GM10266 (cell line): ENCODE data around the gene LRRIQ1.

Experiments
- DNase-seq: peaks from one replicate; pipeline ENCODE4 v3.0.0; 2012; ENCODE audit errors: extremely low spot score
- TF ChIP-seq, protein P1 (sequence below): IDR thresholded peaks from 2 replicates; pipeline ENCODE4 v1.5.1; 2012; ENCODE audit warnings: mild to moderate bottlenecking, low read depth; ENCODE audit not compliant: control insufficient read depth, insufficient read depth; ENCODE audit errors: missing control alignments

LRRIQ1 gene

DNA sequence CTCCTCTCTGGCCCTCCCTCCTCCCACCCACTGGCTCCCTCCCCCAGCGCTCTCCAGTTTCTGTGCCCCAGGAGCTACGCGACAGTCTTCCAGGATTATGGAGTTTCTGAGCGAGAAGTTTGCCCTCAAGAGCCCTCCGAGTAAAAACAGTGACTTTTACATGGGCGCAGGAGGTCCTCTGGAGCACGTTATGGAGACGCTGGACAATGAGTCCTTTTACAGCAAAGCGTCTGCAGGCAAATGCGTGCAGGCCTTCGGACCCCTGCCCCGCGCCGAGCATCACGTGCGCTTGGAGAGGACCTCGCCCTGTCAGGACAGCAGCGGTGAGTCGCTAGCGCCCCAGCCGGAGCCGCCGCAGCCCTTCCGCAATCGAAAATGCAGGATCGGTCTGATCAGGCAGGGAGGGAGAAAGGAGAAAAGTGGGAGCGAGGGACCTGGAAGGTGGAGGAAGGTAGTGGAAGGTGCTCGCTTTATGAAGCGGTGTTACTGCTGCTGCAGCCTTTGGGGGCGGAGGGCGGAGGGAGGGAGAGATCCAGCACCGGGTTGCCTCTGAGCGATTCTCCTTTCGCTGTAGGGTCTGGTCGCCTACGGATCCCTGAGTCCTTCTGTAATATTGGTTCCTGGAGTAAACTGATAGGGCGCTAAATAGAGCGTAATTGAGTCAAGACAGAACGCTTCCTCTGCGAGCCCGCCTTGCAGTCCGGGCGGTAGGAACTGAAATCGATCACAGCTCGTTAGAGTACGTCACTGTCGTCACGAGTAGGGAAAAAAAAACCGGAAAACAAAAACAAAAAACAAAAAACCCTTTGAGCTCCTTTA, 244.2 kb downstream of the LRRIQ1 start, which contains the start of gene ALX1:
Gene ALX1, plus strand, starts transcription at position 56 of the 819 bp plus-strand sequence. Its CDS starts 42 bp downstream, at position 98.
- TF ChIP-seq, protein P1, sequence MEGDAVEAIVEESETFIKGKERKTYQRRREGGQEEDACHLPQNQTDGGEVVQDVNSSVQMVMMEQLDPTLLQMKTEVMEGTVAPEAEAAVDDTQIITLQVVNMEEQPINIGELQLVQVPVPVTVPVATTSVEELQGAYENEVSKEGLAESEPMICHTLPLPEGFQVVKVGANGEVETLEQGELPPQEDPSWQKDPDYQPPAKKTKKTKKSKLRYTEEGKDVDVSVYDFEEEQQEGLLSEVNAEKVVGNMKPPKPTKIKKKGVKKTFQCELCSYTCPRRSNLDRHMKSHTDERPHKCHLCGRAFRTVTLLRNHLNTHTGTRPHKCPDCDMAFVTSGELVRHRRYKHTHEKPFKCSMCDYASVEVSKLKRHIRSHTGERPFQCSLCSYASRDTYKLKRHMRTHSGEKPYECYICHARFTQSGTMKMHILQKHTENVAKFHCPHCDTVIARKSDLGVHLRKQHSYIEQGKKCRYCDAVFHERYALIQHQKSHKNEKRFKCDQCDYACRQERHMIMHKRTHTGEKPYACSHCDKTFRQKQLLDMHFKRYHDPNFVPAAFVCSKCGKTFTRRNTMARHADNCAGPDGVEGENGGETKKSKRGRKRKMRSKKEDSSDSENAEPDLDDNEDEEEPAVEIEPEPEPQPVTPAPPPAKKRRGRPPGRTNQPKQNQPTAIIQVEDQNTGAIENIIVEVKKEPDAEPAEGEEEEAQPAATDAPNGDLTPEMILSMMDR: no peak
- DNase-seq: no peak

DNA sequence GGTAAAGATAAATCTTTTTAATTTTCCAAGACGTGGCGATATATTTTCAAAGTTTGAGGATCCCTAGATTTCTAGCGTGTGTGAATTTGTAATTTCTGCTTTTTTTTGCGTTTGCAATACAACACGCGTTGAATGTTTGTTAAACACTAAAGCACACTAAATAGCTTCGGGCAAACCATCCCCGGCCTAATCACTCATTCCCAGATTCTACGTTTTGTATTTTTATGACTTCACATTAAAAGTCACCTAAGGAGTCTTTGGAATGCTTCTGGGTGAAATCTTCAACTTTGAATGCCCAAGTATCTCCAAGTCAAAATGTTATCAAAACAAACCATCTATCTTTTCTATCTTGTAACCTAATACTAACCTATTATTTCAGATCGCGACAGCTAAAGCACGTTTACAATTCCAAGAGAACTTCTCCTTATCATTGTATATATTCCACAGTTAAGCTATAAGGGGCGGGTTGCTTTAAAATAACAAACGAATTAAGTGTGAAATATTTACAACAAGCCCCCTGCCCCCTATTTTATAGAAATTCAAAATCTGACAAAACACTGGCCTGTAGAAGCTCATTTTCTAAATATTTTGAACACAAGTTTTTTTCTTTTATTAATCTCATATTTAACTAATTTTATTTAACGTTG, 245.0 kb downstream of the LRRIQ1 start:
- DNase-seq: no peak
- TF ChIP-seq, protein P1: no peak

DNA sequence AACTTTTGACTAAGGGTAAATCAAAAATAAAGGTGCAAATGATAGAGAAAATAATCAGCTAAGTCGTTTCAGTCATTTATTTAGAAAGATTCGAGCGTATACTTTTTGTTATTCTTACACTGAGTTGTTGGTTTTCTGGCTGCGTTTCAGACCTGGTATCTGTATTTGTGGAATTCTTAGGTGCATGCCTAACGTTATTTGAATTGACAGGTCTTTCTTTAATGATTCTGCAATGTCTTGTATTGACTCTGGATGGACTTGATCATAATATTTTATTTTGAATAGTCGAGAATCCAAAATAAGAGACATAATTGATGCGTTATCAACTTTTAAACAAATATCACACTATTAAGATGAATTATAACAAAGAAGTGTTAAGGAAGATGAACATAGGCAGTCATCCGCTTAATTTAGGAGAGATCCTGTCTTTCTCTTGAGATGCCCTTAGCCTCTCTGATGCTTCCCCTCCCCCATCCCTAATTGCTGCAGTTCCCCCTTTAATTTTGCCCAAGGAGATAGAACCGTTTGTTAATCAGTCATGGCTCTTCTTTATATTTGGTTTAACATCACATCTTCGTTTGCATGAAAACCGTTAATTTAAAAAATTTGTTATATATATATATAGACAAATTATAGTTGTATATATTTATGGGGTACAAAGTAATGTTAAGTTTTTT, 245.6 kb downstream of the LRRIQ1 start:
- DNase-seq: no peak
- TF ChIP-seq, protein P1: no peak

DNA sequence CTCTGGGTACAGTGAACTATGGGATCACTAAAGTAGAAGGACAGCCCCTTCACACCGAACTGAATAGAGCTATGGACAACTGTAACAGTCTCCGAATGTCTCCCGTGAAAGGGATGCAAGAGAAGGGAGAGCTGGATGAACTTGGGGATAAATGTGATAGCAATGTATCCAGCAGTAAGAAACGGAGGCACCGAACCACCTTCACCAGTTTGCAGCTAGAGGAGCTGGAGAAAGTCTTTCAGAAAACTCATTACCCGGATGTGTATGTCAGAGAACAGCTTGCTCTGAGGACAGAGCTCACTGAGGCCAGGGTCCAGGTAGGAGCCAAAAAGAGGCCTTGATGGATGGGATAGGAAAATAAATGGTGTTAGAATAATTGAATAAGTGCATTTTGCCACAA, 247.4 kb downstream of the LRRIQ1 start:
- TF ChIP-seq, protein P1: no peak
- no peak for DNase-seq
